DMS53 treated with DMSO at 0.1 percent for 48 hours (cell line): ENCODE measurements around the gene ATAD3B.
"Not testable (repeated sequence)": the region's sequence is repeated elsewhere in the genome, so short reads cannot be mapped to it uniquely, and the experiment has no call there.

Source experiments
- DNase-seq: peaks from one replicate; lab custom pipeline; 2025; ENCODE audit not compliant: unreplicated experiment; lab: John Stamatoyannopoulos, UW

The ATAD3B gene

GRCh38 chr1:1432951-1433803 lies 38.4 kb upstream of the ATAD3B start:
- peak; percentile 91 for DNase-seq

GRCh38 chr1:1433804-1434130 lies 37.8 kb upstream of the ATAD3B start:
- no peak for DNase-seq

- no peak for DNase-seq
Observed at GRCh38 chr1:1434131-1434823, 37.3 kb upstream of the ATAD3B start.

GRCh38 chr1:1434824-1435105 lies 36.8 kb upstream of the ATAD3B start:
- DNase-seq, result no peak

GRCh38 chr1:1435106-1435903 lies 36.3 kb upstream of the ATAD3B start, which contains the start of gene VWA1:
VWA1 (plus strand) TSS chr1:1435690; CDS start chr1:1435749, 59 bp downstream.
- peak; percentile 28 for DNase-seq

- no peak for DNase-seq
Observed at GRCh38 chr1:1435911-1436629, 35.5 kb upstream of the ATAD3B start.

- no peak for DNase-seq
Observed at GRCh38 chr1:1436630-1437032, 34.9 kb upstream of the ATAD3B start.

- no peak for DNase-seq
Observed at GRCh38 chr1:1437033-1437903, 34.3 kb upstream of the ATAD3B start.

- DNase-seq, result peak; percentile 77
Observed at GRCh38 chr1:1437904-1438376, 33.6 kb upstream of the ATAD3B start.

GRCh38 chr1:1438531-1439381 lies 32.8 kb upstream of the ATAD3B start:
- no peak for DNase-seq

- DNase-seq, result no peak
Observed at GRCh38 chr1:1439546-1440261, 31.9 kb upstream of the ATAD3B start.

GRCh38 chr1:1440262-1441001 lies 31.1 kb upstream of the ATAD3B start:
- no peak for DNase-seq

GRCh38 chr1:1441002-1441888 lies 30.3 kb upstream of the ATAD3B start:
- peak; percentile 13 for DNase-seq

- no peak for DNase-seq
Observed at GRCh38 chr1:1442069-1442770, 29.3 kb upstream of the ATAD3B start.

GRCh38 chr1:1446631-1447030 lies 24.9 kb upstream of the ATAD3B start:
- DNase-seq, result not testable (repeated sequence)

- no peak for DNase-seq
Observed at GRCh38 chr1:1449099-1449739, 22.3 kb upstream of the ATAD3B start, which contains the start of gene ATAD3C. ATAD3C (plus strand) TSS chr1:1449689; CDS start chr1:1450684, 995 bp downstream.
